Common myeloid progenitor, CD34-positive (primary cell): Measurements from ENCODE around the gene MPV17L. TPM values are rescaled to one million over a fixed set of nuclear protein-coding genes. Genes with fewer than 3 reads are reported as not detected.
A peak's percentile ranks its signal among the peaks of the same experiment; 100 is the strongest.
"Not testable (repeated sequence)": the region's sequence is repeated elsewhere in the genome, so short reads cannot be mapped to it uniquely, and the experiment has no call there.

ENCODE experiments used
- CTCF ChIA-PET: fragments of 350-600 bp; sonication (Branson Sonifier 250); formaldehyde crosslinking; loops from one replicate; lab custom pipeline; 2021; ENCODE audit warnings: antibody characterized with exemption; lab: Charles Lee
- POLR2A ChIA-PET: fragments of 350-600 bp; sonication (Branson Sonifier 250); formaldehyde crosslinking; loops from one replicate; lab custom pipeline; 2021; ENCODE audit warnings: antibody characterized with exemption; lab: Charles Lee
- DNase-seq, 3 donors: peaks; one replicate each; pipeline versions ENCODE4 v3.0.0 to v3.0.0-alpha.2; 2013
- H3K27ac ChIP-seq, 2 experiments: 1 replicate in 1 of 2; 2 replicates in 1 of 2; pipeline ENCODE4 v1.7.0; 2013; ENCODE audit warnings: inconsistent platforms in 2 of 2, low read length in 2 of 2, mild to moderate bottlenecking in 2 of 2, low read depth in 1 of 2, moderate library complexity in 1 of 2; ENCODE audit not compliant: severe bottlenecking in 2 of 2, insufficient read depth in 1 of 2, poor library complexity in 1 of 2
- H3K27me3 ChIP-seq, 5 experiments: replicated peaks in 2 of 5; 1 replicate in 3 of 5; 2 replicates in 2 of 5; pipeline versions ENCODE4 v1.6.1 to v1.7.0; 2013; ENCODE audit warnings: low read length in 4 of 5, mild to moderate bottlenecking in 2 of 5, moderate library complexity in 2 of 5, inconsistent platforms in 1 of 5; ENCODE audit not compliant: insufficient read depth in 5 of 5, control insufficient read depth in 4 of 5
- H3K36me3 ChIP-seq, 4 experiments: 1 replicate in 2 of 4; 2 replicates in 2 of 4; pipeline versions ENCODE4 v1.6.1 to v1.7.0; 2013; ENCODE audit warnings: low read length in 3 of 4, control low read depth in 1 of 4, mild to moderate bottlenecking in 1 of 4; ENCODE audit not compliant: control insufficient read depth in 4 of 4, insufficient read depth in 4 of 4
- H3K4me1 ChIP-seq, 4 experiments: 1 replicate in 3 of 4; 2 replicates in 1 of 4; pipeline versions ENCODE4 v1.6.1 to v1.7.1; 2013; ENCODE audit warnings: low read length in 3 of 4, mild to moderate bottlenecking in 3 of 4, control low read depth in 1 of 4, inconsistent platforms in 1 of 4, moderate library complexity in 1 of 4; ENCODE audit not compliant: control insufficient read depth in 4 of 4, insufficient read depth in 4 of 4; ENCODE audit errors: control extremely low read depth in 1 of 4
- H3K4me3 ChIP-seq, 7 experiments: 1 replicate in 4 of 7; 2 replicates in 3 of 7; pipeline versions ENCODE4 v1.5.1 to v1.7.0; 2013; ENCODE audit warnings: mild to moderate bottlenecking in 7 of 7, low read length in 6 of 7, moderate library complexity in 6 of 7, inconsistent platforms in 2 of 7, low read depth in 2 of 7, control low read depth in 1 of 7; ENCODE audit not compliant: insufficient read depth in 4 of 7, control insufficient read depth in 1 of 7; ENCODE audit errors: extremely low read depth in 1 of 7
- H3K9me3 ChIP-seq, 5 experiments: 1 replicate in 4 of 5; 2 replicates in 1 of 5; pipeline versions ENCODE4 v1.6.1 to v1.7.1; 2013; ENCODE audit warnings: low read length in 4 of 5, mild to moderate bottlenecking in 2 of 5, inconsistent platforms in 1 of 5, low read depth in 1 of 5, moderate library complexity in 1 of 5; ENCODE audit not compliant: control insufficient read depth in 4 of 5, insufficient read depth in 2 of 5; ENCODE audit errors: control extremely low read depth in 1 of 5
- WGBS: methylation state at CpG from one replicate; pipeline ENCODE4 v1.1.5; 2013; ENCODE audit not compliant: insufficient coverage; 5-methylcytosine and 5-hydroxymethylcytosine counted together
- polyA plus RNA-seq: library from polyadenylated mRNA; unstranded; fragments of 120-200 nt; gene quantifications from one replicate; pipeline ENCODE4 v1.2.1, GENCODE V29; 2013

Gene MPV17L
- polyA plus RNA-seq: 4.5 TPM

DNA sequence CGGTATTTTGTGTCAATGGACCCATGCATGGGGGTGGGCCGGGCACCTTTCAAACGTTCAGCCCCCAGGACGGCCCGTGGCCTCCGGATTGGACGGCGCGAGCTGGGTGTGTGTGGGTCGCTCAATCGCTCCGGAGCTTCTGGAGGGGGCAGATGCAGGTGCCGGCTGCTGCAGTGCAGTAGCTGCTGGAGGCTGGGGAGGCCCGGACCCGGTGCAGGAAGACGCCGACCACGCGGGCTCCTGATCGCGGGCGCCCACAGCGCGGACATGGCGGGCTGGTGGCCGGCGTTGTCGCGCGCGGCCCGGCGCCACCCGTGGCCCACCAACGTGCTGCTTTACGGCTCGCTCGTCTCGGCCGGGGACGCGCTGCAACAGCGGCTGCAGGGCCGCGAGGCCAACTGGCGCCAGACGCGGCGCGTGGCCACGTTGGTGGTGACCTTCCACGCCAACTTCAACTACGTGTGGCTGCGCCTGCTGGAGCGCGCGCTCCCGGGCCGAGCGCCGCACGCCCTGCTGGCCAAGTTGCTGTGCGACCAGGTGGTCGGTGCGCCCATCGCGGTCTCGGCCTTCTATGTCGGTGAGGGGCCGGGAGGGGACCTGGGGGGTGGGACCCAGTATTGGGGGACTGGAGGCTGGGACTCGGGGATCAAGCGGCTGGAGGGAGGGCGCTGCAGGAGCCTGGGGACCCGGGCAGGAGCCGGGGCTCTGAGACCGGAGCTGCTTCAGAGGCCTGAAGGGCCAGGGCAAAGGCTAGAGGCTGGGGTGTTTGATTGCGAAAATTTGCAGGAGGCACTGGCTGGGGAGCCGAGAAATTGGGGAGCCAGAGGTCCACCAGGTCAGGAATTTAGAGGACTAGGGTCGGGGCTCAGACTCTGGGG lies at the start of gene MPV17L:
Gene MPV17L, plus strand, starts transcription at position 124 of the 878 bp plus-strand sequence. Its CDS starts 144 bp downstream, at position 268.
- WGBS: 2% methylated on average over 67 of the region's 79 CpGs
- peak; percentile 50 to 75 (median 60) for DNase-seq
- H3K4me1 ChIP-seq, H3K27ac ChIP-seq, CTCF ChIA-PET, H3K27me3 ChIP-seq, H3K9me3 ChIP-seq, POLR2A ChIA-PET, H3K36me3 ChIP-seq: not testable (repeated sequence)
- H3K4me3 ChIP-seq: peak within 1 kb of the TSS; percentile 54 to 80 (median 67)

DNA sequence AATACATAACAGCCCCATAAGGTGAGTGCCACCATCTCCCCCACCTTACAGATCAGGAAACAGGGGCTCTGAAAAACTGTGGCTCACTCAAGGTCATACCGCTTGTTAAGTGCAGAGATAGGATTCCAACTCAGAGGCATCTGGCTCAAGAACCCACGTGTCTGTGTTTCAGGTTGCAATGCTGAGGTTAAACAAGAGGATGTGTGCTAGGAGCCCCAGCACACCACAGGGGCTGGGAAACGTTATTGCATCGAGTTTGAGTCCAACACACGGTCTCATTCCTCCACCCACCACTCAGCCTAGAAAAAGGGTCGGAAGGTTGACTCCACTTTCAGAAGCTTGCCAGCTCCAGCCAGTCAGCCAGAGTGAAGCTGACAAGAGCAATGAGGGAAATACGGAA lies 46.8 kb upstream of the MPV17L start:
- H3K27me3 ChIP-seq, H3K4me1 ChIP-seq, H3K36me3 ChIP-seq, DNase-seq, CTCF ChIA-PET, H3K27ac ChIP-seq, H3K4me3 ChIP-seq, H3K9me3 ChIP-seq, POLR2A ChIA-PET: not testable (repeated sequence)
- no CpG with 5 or more reads among the region's 7 CpGs for WGBS

DNA sequence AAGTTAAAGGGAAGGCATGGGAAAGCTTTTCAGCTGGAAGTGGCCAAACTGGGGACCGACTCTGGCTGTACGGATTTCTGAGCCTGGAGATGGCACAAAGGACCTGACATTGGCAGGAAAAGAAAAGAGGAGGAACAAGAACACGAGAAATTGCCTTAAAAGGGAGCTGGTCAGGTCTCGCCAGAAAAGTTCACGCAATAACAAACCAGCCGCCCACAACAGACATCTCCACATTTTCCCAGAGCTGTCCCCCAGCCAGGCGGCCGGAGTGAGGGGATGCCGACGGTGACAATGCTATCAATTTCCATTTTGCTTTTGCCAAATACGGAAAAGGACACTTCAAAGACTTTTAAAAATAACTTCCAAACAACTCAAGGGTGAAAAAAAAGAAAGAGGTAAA lies 44.3 kb upstream of the MPV17L start:
- H3K4me3 ChIP-seq, H3K4me1 ChIP-seq, DNase-seq, H3K36me3 ChIP-seq, CTCF ChIA-PET, H3K27ac ChIP-seq, H3K27me3 ChIP-seq, POLR2A ChIA-PET, H3K9me3 ChIP-seq: not testable (repeated sequence)
- WGBS: no CpG with 5 or more reads among the region's 11 CpGs

DNA sequence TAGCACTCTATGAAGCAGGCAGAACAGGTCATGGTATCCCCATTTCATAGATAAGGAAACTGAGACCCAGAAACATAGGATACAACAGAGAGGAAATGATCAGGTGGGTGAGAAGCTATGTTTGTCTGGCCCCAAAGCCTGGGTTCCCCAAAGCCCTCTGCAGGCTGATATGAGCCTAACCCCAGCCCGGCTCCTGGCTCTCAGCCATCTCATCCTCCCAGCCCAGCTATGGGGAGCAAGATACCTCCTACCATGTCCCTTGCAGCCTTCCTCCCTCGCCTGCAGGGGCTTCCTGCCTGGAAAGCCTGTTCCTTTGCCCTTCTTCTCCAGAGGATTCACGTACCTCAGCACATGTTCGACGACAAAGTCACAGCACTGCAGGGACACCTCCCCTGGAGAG lies 43.8 kb upstream of the MPV17L start:
- H3K4me1 ChIP-seq, CTCF ChIA-PET, POLR2A ChIA-PET, H3K9me3 ChIP-seq, H3K27ac ChIP-seq, H3K27me3 ChIP-seq, DNase-seq, H3K36me3 ChIP-seq, H3K4me3 ChIP-seq: not testable (repeated sequence)
- WGBS: no CpG with 5 or more reads among the region's 5 CpGs

DNA sequence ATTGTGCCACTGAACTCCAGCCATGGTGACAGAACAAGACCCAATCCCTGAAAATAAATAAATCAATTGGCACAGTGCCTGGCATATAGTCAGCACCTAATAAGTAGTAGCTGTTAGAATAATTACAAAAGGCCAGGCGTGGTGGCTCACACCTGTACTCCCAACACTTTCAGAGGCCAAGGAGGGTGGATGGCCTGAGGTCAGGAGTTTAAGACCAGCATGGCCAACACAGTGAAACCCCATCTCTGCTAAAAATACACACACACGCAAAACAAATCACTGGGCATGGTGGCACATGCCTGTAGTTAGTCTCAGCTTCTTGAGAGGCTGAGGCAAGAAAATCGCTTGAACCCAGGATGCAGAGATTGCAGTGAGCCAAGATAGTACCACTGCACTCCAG lies 42.7 kb upstream of the MPV17L start:
- H3K9me3 ChIP-seq, H3K36me3 ChIP-seq, H3K4me1 ChIP-seq, H3K4me3 ChIP-seq, H3K27me3 ChIP-seq, H3K27ac ChIP-seq, POLR2A ChIA-PET, DNase-seq, CTCF ChIA-PET: not testable (repeated sequence)
- no CpG with 5 or more reads among the region's 3 CpGs for WGBS

DNA sequence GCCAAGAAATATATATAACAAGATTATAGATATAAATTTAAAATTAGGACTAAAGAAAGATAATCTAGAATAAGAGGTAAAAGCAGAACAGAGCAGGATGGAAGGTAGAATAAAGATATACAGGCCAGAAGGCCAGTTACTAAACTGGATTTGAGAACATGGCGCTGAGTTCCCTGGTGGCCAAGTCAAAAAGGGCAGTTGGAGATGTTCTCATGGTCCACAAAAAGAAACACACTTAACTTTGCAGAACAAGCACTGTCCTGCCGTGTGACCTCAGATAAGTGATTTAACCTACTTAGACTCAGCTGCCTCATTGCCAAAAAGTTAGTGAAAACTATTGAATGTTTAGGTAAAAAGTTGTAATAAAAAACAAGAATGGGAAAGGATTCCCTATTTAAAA lies 40.7 kb upstream of the MPV17L start:
- POLR2A ChIA-PET: not testable (repeated sequence)

DNA sequence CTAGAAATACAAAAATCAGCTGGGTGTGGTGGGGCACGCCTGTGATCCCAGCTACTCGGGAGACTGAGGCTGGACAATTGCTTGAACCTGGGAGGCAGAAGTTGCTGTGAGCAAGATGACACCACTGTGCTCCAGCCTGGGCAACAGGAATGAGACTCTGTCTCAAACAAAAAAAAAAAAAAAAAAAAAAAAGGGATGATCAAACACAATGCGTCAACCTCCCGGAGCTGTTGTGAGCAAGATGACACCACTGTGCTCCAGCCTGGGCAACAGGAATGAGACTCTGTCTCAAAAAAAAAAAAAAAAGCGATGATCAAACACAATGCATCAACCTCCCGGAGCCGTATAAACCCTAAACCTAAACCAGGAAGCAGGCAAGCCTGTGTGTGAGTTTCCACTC lies 38.1 kb upstream of the MPV17L start:
- H3K27me3 ChIP-seq, H3K4me3 ChIP-seq, H3K4me1 ChIP-seq, H3K9me3 ChIP-seq, CTCF ChIA-PET, DNase-seq, H3K27ac ChIP-seq, POLR2A ChIA-PET, H3K36me3 ChIP-seq: not testable (repeated sequence)
- no CpG with 5 or more reads among the region's 7 CpGs for WGBS

More for the DNA sequence above, 40.7 kb upstream of the MPV17L start:
- H3K9me3 ChIP-seq, H3K4me3 ChIP-seq, H3K4me1 ChIP-seq, H3K36me3 ChIP-seq, H3K27ac ChIP-seq, H3K27me3 ChIP-seq, DNase-seq, CTCF ChIA-PET: not testable (repeated sequence)
- no CpG with 5 or more reads among the region's 2 CpGs for whole genome bisulfite sequencing
